ENCODE data around the gene PRG2. TPM values are rescaled to one million over a fixed set of nuclear protein-coding genes. Genes with fewer than 3 reads are reported as not detected.

The PRG2 gene
- total RNA-seq = under 1 TPM in 1 of 4 donors, not detected in 3; 0.33 TPM

GRCh38 chr11:57390535-57390934, at the start of gene PRG2:
Gene PRG2 (minus strand): TSS chr11:57390650. CDS start chr11:57389944, 706 bp downstream.
- Histone ChIP-seq H3K27ac (replicated peaks in 1 of 4) (no peak within 1 kb of the TSS), H3K27me3 (peaks cover 0 to 13% (median 0%) of the 10 kb centered on the region in 4 donors), H3K4me1 (no peaks in the 10 kb centered on the region), H3K36me3 (no peaks in the 10 kb centered on the region), H3K4me3 (no peak within 1 kb of the TSS), H3K9me3 (no peaks in the 10 kb centered on the region)
- intact Hi-C loops (cut with DNase I) = no loop called here
- DNase-seq (ENCODE audit: extremely low spot score) = no peak
- TF ChIP-seq POLR2A (IDR thresholded peaks at IDR 0.05; ENCODE audit: low read depth) = no peak
- no peak for TF ChIP-seq CTCF (IDR thresholded peaks at IDR 0.05)
- no peak for TF ChIP-seq EP300 (IDR thresholded peaks at IDR 0.05)
- no peak for TF ChIP-seq POLR2AphosphoS5 (IDR thresholded peaks at IDR 0.05)
- WGBS = 64% methylated on average over 2 of the region's 2 CpGs

- no peaks in the 10 kb centered on the region for H3K36me3 ChIP-seq
- peaks cover 3 to 11% (median 8%) of the 10 kb centered on the region in 4 donors for H3K4me1 ChIP-seq
- no peaks in the 10 kb centered on the region for H3K27me3 ChIP-seq
- intact Hi-C loops (cut with DNase I) = loop anchor here (2.0 kb wide), 1 partner anchor 25 kb away; no protein-coding TSS in a partner anchor
- no peak for DNase-seq (ENCODE audit: extremely low spot score)
- WGBS = 78% methylated on average over 6 of the region's 6 CpGs
- no peak overlapping the region for H3K27ac ChIP-seq (replicated peaks in 1 of 4)
- H3K9me3 ChIP-seq = no peaks in the 10 kb centered on the region
- TF ChIP-seq CTCF (IDR thresholded peaks at IDR 0.05) = no peak
- no peak overlapping the region for H3K4me3 ChIP-seq
These were observed 49.3 kb upstream of the PRG2 start for GRCh38 chr11:57439786-57440185.

GRCh38 chr11:57438345-57439285, 48.2 kb upstream of the PRG2 start:
- no peak for TF ChIP-seq EP300 (IDR thresholded peaks at IDR 0.05)
- TF ChIP-seq CTCF (IDR thresholded peaks at IDR 0.05) = no peak
- no peak for TF ChIP-seq POLR2A (IDR thresholded peaks at IDR 0.05; ENCODE audit: low read depth)
- no peak for TF ChIP-seq POLR2AphosphoS5 (IDR thresholded peaks at IDR 0.05)
- Histone ChIP-seq H3K4me3 (no peak overlapping the region), H3K27me3 (no peaks in the 10 kb centered on the region), H3K9me3 (no peaks in the 10 kb centered on the region), H3K36me3 (no peaks in the 10 kb centered on the region), H3K27ac (replicated peaks in 1 of 4) (no peak overlapping the region), H3K4me1 (peaks cover 3 to 22% (median 19%) of the 10 kb centered on the region in 4 donors)
- no peak for DNase-seq (ENCODE audit: extremely low spot score)
- 86% methylated on average over 12 of the region's 12 CpGs for whole genome bisulfite sequencing
- intact Hi-C loops (cut with DNase I) = no loop called here

- intact Hi-C loops (cut with DNase I) = no loop called here
- WGBS = 96% methylated on average over 7 of the region's 7 CpGs
- Histone ChIP-seq H3K27ac (replicated peaks in 1 of 4) (no peak overlapping the region), H3K4me1 (peaks cover 3 to 39% (median 32%) of the 10 kb centered on the region in 4 donors), H3K36me3 (no peaks in the 10 kb centered on the region), H3K9me3 (no peaks in the 10 kb centered on the region), H3K4me3 (no peak overlapping the region), H3K27me3 (no peaks in the 10 kb centered on the region)
- TF ChIP-seq POLR2AphosphoS5 (IDR thresholded peaks at IDR 0.05) = no peak
- TF ChIP-seq POLR2A (IDR thresholded peaks at IDR 0.05; ENCODE audit: low read depth) = no peak
- TF ChIP-seq EP300 (IDR thresholded peaks at IDR 0.05) = no peak
- TF ChIP-seq CTCF (IDR thresholded peaks at IDR 0.05) = no peak
- DNase-seq (ENCODE audit: extremely low spot score) = no peak
These were observed 45.6 kb upstream of the PRG2 start for GRCh38 chr11:57436031-57436430.
